HG03460 (cell line): ENCODE measurements around the gene PCBP4.

ENCODE experiments used
- ATAC-seq: cut with Tn5 transposase; IDR thresholded peaks from one replicate; pipeline ENCODE4 v1.9.1; 2021; ENCODE audit not compliant: unreplicated experiment

The PCBP4 gene

GRCh38 chr3:51958603-51959521, 8.4 kb downstream of the PCBP4 start:
- no peak for ATAC-seq

GRCh38 chr3:51957520-51958205, 9.6 kb downstream of the PCBP4 start:
- ATAC-seq: no peak

- no peak for ATAC-seq
Observed at GRCh38 chr3:51955893-51956770, 11.1 kb downstream of the PCBP4 start.

- no peak for ATAC-seq
Observed at GRCh38 chr3:51955175-51955892, 11.9 kb downstream of the PCBP4 start, which contains the start of gene GPR62. TSS of gene GPR62 (plus strand) at chr3:51955381. CDS start at chr3:51955653, 272 bp downstream.

- no peak for ATAC-seq
Observed at GRCh38 chr3:51954713-51955112, 12.5 kb downstream of the PCBP4 start.

- no peak for ATAC-seq
Observed at GRCh38 chr3:51954105-51954504, 13.1 kb downstream of the PCBP4 start.

- ATAC-seq: no peak
Observed at GRCh38 chr3:51953445-51953844, 13.8 kb downstream of the PCBP4 start.

- no peak for ATAC-seq
Observed at GRCh38 chr3:51950899-51951298, 16.4 kb downstream of the PCBP4 start.

- no peak for ATAC-seq
Observed at GRCh38 chr3:51949121-51949520, 18.1 kb downstream of the PCBP4 start.

GRCh38 chr3:51948016-51948580, 19.2 kb downstream of the PCBP4 start:
- ATAC-seq: no peak

- no peak for ATAC-seq
Observed at GRCh38 chr3:51947215-51947900, 19.9 kb downstream of the PCBP4 start.

GRCh38 chr3:51946796-51947195, 20.5 kb downstream of the PCBP4 start:
- ATAC-seq: no peak

GRCh38 chr3:51945926-51946705, 21.1 kb downstream of the PCBP4 start:
- no peak for ATAC-seq

GRCh38 chr3:51945031-51945840, 22.0 kb downstream of the PCBP4 start:
- ATAC-seq: no peak

GRCh38 chr3:51944451-51945021, 22.7 kb downstream of the PCBP4 start:
- ATAC-seq: no peak

GRCh38 chr3:51943451-51944391, 23.5 kb downstream of the PCBP4 start:
- no peak for ATAC-seq
